CD4-positive, alpha-beta T cell treated with Interleukin-15 for 1 hour (primary cell): ENCODE data around the gene MOB3B.

Source experiments
- DNase-seq: peaks from one replicate; pipeline ENCODE4 v3.0.0-alpha.2; 2020

MOB3B gene

GRCh38 chr9:27529316-27530278 lies at the start of gene MOB3B:
TSS of gene MOB3B (minus strand) at chr9:27529814. CDS start at chr9:27455550, 74,264 bp downstream.
- DNase-seq: peak; percentile 72

GRCh38 chr9:27573634-27574590 lies 44.3 kb upstream of the MOB3B start:
- peak; percentile 99 for DNase-seq

- peak; percentile 88 for DNase-seq
Measured at GRCh38 chr9:27572918-27573633, 43.5 kb upstream of the MOB3B start, which contains the start of gene C9orf72. TSS of gene C9orf72 (minus strand) at chr9:27573481. CDS start at chr9:27567120, 6,361 bp downstream.

GRCh38 chr9:27572566-27572917 lies 42.9 kb upstream of the MOB3B start:
- peak; percentile 83 for DNase-seq

DNA sequence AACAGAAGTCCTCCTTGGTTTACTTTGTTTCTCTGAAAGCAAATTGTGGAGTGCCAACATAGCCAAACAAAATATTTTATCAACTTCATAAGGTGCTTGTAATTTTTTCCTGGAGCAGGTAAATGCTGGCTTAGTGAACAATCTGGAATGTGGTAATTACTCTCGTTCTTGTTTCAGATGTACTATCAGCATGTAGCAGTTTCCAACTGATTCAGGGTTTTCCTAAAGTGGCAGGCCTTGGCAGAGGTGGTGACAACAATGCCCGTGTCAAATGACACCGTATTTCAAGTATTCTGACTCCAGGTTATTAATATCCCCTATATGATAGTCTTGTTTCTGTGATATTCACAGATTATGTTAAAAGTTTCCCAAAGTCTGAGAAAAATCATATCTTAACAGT lies 42.4 kb upstream of the MOB3B start:
- DNase-seq: no peak

DNA sequence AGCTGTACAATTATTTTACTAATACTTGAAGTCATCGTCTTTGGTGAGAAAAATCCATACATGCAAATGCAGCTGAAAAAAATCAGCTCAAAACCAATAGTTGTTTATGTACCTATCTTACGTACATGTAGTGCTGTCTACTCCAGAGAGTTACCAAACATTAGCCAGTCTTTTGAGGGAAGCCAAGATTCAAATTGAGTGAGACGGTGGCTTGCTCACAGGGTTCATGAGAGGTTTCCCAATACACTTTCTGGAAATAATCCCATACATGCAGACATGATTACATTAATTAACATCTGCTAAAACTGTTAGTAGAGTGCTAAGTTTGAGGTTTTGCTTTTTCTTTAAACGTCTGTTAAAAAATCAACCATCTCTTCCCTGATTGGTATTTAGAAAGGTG lies 41.4 kb upstream of the MOB3B start:
- DNase-seq: no peak

DNA sequence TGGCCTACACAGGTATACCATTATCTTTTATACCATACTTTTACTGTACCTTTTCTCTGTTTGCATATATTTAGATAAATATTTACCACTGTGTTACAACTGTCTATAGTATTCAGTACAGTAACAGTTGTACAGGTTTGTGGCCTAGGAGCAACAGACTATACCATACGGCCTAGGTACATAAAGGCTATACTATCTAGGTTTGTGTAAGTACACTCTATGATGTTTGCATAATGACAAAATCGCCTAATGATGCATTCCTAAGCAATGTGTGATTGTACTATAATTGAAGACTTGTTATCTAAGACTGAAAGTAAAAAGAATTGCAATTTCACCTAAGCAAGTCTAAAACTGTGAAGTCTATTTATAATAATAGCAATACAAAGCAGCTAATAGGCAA lies 39.8 kb upstream of the MOB3B start:
- DNase-seq: no peak

GRCh38 chr9:27566118-27566517 lies 36.5 kb upstream of the MOB3B start:
- no peak for DNase-seq

- DNase-seq: no peak
Measured at GRCh38 chr9:27565696-27566095, 36.1 kb upstream of the MOB3B start.

- DNase-seq: no peak
Measured at GRCh38 chr9:27564670-27565069, 35.1 kb upstream of the MOB3B start.

DNA sequence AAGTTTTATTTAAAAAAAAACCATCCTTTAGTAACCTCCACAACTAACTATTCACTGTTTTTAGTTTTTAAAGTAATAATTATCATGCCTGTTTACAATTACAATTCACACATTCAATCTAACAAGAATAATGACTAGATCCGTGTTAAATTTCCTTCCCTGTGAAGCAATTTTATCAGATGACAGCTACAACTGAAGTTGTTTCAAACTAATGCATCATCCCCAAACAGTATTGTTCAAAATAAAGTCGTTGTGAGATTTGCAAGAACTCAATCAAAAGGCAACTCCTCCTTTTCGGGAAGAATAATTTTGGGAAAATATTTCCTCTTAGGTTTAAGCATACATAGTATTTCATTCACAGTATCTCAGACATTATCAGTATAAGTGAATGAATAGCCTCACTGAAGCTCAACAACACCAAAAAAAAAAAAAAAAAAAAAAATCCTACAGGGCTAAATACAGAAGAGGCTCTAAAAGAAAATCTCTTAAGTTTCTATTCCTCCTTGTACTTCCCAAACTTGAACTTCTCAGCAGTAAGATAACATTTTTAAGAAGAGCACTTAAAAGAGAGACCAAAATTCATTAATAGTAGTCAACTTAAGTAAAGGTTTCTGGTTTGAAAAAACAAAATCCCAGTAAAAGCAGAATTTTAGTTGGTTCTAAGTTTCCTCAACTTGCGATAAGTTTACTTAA lies 34.3 kb upstream of the MOB3B start:
- no peak for DNase-seq

- no peak for DNase-seq
Measured at GRCh38 chr9:27561685-27562084, 32.1 kb upstream of the MOB3B start.

GRCh38 chr9:27560457-27560856 lies 30.8 kb upstream of the MOB3B start:
- no peak for DNase-seq

GRCh38 chr9:27558307-27558706 lies 28.7 kb upstream of the MOB3B start:
- no peak for DNase-seq

- DNase-seq: no peak
Measured at GRCh38 chr9:27556470-27556869, 26.9 kb upstream of the MOB3B start.

DNA sequence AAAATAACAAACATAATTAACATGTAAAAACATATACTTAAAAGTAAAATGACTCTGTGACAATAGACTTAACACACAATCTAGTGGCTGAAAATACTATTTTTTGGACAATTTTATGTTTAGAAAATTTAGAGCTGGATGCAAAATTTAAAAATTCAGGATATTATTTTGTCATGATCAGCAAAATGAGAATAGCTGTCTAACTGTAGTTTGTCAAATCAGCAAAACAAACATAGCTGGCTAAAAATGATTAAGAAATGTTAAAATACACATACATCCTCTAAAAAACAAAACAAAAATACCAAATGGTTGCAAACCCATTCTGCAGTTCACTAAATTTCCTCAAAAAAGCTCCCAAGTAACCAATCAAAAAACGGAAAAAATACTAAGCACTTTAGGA lies 25.1 kb upstream of the MOB3B start:
- no peak for DNase-seq

- DNase-seq: no peak
Measured at GRCh38 chr9:27549196-27549755, 19.7 kb upstream of the MOB3B start.

DNA sequence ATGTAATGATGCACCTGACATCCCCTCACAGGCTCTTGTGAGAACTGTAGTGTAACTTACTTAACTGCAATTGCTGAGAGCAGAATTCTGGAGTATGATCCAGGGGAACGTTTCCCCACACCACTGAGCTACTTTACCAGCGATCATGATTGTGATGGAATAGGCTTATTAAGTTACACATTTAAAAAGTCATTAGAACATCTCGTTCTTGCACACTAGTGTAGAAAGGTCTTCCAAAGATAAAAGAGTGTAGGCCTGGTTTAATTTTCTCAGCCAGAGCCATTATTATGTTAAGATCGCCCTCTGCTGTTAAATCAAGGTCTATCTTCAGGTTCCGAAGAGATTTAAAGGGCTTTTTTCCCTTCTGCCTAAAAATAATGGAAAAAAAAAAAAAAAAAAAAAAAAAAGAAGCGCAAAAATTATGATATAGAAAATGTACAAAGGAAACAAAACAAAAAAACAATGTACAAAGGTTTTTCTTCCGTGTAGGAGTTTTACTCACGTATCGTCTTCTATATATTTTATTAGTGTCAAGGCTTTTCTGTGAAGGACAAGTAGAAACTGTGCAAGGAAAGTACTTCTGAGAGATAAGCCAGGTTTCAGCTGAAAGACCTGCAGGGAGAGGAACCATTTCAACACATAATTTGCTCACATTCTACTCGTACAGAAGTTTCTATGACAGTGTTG lies 18.6 kb upstream of the MOB3B start:
- no peak for DNase-seq

DNA sequence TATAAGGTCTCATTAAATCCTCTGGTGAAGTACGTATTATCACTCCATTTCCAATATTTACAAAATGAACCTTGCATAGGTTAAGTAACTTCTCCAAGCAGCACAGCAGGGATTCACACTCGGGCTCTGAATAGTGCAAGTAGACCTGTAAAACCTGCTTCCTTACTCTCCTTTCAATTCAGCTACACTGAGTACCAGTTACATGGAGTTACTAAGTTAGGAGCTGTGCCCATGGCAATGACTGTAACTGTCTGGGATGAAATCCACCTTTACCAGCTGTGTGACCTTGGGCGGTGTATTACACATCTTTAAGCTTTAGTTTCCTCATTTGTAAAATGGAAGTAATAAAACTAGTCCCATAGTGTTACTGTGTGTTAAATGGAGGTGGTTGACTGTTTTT lies 15.9 kb upstream of the MOB3B start:
- DNase-seq: no peak

DNA sequence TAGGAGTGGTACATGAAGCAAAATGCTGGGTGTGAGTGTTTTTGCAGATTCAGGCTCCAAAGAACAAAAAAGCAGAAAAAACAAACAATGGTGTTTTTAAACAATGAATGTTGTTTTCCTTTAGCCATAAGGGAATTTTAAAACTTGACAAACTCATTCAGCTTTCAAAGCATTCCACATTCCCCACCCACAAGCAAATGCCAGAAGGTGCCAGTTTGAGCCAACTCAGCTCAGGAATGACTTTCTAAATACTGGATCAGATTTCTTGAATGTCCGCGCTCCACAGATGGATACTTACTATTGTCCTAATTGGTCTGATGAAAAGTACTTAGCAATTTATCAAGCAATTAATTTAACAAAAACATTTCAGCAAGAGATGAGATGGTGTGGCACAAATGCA lies 12.9 kb upstream of the MOB3B start:
- no peak for DNase-seq

DNA sequence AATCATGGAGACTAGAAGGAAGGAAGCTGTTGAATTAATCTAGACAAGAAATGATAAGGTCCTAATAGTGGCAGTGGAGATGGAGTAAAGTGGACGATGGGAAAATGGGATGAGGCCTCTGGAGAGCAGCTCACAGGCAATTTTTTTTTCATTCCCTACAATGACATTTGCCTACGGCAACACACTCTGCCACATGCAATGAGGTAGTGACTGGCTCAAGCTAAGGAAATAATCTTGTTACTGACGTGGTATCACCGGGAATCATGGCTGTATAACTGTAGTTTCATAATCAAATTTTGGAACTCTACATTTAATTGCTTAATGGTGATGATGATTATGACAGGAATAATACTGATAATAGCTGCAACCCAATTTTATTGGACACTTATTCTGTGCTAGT lies 12.1 kb upstream of the MOB3B start:
- no peak for DNase-seq
